ENCODE data around the gene C14orf119.
"Not testable (repeated sequence)": the region's sequence is repeated elsewhere in the genome, so short reads cannot be mapped to it uniquely, and the experiment has no call there.

Gene C14orf119

DNA sequence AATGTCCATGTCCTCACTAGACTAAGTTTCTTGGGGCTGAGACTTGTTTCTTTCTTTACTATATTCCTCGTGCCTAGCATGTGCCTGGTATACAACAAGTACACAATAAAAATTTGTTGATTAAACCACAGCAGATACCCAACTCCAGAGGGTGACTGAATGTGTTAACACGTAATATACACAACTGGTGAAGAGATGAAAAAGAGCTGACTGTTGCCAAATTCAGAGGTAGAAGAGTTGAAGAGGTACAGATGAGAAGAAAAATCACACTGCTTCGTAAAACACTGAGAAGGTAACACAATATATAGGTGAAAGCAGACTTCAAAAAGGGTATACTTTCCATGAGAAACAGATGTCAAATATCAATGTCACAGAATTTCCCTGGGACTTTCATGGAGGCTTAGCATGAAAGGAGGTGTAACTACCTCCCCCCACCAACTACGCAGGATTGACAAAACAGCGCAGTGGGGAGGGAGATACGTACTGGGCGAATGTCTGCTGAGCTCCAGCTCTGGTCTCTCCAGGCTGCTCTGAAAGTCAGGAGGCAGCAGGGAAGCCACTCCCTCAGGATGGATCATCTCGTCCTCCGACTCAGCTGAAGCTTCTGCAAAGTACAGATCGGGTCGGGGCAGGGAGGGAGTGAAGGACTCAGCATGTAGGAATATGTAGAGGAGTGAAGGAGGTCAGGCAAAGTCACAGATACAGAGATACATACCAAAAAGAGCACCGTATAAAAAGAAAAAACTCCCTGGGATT lies 5.6 kb upstream of the C14orf119 start:
- DNase-seq (ENCODE audit: low read depth in 2 of 2) = no peak

DNA sequence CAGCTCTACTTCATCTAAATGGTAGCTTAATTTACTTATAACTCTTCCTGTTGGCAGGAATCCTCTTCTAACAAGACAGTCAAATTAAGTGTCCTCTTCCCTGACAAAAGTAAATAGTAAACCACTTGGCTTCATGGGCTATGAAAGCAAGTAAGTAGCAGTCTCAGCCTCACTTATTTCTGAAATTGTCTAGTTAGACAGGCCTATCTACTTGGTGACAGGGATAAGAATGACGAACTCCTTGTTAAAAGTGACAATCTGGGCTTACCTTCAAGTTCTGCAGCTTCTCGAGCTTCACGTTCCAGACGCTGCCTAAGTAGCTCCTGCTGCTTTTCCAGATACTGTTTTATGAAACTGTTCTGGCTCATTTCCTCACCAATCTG lies 5.1 kb upstream of the C14orf119 start:
- DNase-seq (ENCODE audit: low read depth in 2 of 2) = no peak

DNA sequence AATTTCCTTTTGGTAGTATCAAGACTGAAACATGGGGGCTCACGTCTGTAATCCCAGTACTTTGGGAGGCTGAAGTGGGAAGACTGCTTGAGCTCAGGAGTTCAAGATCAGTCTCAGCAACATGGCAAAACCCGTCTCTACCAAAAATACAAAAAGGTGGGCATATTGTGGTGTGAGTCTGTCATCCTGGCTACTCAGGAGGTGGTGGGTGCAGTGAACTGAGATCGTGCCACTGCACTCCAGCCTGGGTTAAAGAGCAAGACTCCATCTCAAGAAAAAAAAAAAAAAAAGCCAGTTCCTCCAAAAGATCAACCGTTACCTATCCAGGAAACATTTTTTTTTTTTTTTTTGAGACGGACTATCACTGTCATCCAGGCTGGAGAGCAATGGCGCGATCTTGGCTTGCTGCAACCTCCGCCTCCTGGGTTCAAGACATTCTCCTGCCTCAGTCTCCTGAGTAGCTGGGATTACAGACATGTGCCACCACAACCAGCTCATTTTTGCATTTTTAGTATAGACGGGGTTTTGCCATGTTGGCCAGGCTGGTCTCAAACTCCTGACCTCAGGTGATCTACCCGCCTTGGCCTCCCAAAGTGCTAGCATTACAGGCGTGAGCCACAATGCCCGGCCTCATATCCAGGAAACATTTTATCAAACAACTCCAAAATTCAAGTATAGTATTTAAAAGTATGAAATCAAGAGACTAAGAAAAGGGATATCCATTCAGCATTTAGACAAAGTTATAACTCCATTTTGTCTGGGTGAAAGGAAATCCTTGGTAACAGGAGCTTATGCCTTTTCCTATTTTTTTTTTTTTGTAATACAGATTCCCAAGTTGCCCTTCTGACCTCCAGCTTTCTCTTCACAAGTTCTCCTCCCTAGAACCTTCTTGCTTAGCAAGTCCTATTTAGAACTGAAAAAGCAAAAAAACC lies 3.7 kb upstream of the C14orf119 start:
- no peak for DNase-seq (ENCODE audit: low read depth in 2 of 2)

DNA sequence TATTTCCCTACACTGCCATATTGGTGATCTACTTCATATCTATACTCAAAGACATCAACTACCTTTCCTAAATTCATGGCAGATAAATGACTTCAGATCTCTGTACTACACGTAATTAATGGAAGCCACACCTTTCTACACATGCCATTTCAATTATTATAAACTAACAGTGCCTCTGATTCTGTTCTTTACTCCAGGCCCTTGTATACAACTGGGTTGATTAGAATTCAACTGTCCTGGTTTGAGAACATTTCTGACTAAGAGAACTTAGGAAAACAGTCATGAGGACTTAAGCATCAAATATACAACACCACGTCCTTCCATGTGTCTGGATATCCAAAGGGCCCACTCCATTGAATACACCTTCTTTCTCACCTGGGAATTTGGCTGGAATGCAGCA lies 2.2 kb upstream of the C14orf119 start:
- no peak for DNase-seq (ENCODE audit: low read depth in 2 of 2)

DNA sequence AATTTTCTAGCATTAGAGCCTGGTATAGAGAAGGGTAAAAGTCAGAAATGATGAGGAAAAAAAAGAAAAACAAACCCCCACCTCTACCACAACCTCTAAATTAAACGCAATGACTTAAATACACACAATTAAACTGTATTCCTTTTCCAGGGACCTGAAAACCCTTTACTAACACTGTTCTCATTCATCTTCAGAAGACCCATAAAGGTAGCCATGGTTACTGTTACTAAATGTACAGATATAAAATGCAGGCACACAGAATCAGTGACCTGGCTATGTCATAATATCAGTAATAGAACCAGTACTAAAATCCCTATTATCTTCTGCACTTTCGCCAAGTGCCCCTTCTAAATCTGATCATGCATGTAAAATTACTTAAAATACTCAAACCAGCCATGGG lies 1.8 kb upstream of the C14orf119 start:
- no peak for DNase-seq (ENCODE audit: low read depth in 2 of 2)

DNA sequence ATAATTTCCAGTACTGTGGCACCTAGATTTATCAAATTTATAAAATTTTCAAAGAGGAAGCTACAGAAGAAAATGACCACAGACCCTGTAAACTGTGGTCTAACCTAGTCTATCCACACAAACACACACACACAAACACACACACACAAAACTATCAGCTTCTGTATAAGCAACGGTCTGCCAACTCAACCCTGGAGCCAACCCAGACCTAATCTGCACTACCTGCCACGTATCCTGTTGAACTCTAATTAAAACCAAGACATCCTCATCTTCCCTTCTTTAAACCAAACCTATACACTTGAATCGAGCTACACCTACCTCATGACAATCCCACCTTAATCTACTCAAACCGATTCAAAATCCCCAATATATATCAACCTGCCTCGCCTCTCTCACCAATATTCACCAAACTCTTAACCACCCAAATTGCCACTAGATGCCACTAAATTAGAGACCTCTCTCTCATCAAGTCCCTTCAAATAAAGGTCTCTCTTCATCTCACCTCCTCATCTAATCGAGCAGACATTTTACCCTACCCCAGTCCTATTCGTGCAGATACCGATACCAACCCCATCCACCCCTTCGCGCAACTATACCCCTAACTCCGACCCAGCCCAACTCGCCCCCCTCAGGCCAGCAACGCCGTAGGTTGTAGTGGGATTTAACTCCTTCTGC lies 1.2 kb upstream of the C14orf119 start:
- DNase-seq (ENCODE audit: low read depth in 2 of 2) = no peak

DNA sequence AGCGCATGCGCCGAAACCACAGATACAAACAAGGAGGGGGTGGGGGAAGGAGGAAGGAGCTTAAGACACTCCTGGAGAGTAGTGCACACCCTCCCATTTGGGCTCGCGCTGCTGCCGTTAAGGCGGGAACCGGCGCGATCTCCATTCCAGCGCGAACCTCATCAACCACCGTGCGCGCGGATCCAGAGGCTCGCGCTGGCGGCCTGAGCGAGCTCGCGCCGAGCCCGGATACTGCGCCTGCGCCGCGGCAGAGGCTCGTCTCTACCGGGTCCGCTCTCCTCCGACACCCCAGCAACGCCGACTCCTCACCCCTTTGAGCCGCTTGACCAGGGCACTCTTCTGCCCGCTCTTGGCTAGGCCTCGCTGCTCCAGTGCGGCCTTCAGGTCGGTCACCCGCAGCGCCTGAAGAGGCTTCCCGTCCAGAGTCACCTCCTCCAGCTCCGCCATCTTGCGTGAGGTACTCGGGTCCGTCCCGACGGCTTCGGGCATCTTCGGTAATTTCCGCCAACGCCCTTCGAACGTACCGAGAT lies 574 bp upstream of the C14orf119 start, which contains the start of gene ACIN1:
Gene ACIN1 (minus strand): TSS at position 471 of the 530 bp plus-strand sequence. CDS start 24 bp downstream, at position 447.
- DNase-seq (ENCODE audit: low read depth in 2 of 2) = peak; percentile 39 to 41

DNA sequence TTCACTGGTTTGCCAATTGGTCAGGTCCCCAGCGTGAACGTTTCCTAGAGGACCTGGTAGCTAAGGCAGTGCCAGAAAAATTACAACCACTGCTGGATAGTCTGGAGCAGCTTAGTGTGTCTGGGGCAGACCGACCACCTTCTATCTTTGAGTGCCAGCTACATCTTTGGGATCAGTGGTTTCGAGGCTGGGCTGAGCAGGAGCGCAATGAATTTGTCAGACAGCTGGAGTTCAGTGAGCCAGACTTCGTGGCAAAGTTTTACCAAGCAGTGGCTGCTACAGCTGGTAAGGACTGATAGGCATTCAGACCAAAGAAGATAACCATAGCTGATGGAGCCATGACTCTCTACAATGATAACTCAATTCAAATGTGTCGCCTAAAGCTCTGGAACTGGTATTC lies 2.5 kb downstream of the C14orf119 start:
- no peak for DNase-seq (ENCODE audit: low read depth in 2 of 2)

DNA sequence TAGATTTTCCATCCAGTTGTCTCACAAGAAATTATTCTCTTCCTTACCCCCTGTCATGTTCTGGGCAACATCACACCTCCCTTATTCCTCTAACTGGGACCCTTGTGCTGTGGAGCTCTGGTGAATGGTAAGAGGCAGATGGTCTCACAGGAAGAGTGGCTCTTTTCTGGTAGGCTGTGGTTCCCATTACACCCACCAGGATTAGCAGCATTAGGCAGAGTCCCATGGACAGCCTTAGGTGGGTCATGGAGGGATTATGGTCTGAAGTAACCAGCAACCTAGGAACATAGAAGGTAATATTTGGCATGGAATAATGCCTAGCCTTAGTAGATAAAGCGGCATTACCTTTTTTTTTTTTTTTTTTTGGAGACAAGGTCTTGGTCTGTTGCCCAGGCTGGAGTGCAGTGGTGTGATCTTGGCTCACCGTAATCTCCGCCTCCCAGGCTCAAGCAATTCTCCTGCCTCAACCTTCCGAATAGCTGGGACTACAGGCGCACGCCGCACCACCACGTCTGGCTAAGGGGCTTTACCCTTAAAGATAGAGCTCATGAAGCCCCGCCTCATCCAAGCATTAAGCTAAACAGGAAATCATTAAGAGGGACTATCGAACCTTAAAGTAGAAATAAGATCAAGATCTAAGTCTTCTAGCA lies 4.0 kb downstream of the C14orf119 start:
- no peak for DNase-seq (ENCODE audit: low read depth in 2 of 2)

DNA sequence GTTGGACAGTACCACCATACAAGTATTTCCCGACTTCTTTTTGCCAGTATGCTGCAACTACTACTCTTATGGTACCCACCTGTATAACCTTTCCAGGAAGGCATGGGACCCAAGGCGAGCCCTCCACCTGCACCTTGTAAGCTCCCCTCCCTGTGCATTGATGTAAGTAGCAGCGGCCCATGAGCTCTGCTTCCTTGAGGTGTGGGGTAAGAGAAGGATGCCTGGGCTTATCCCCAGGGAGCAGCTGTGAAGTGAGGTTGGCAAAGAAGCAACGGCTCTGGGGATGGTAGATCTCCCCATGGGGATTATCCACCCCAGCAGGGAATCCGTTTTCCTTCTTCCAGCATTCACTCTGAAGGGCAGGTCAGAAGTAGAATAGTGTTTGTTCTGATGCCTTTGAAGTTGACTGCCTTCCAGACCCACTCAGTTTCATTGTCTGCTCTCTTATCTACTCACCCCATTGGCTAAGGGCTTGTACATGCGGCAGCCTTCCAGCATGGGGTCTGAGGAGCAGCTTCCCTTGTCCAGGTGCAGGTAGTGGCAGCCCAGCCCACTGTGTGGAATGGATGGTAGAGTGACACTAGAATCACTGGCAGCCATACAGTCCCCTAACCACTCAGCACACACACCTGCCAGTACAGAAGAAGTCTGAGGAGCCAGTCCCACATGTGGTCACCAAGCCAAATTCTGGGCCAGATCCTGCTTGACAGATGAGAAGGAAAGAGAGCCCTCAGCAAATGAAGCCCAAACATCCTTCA lies 6.1 kb downstream of the C14orf119 start:
- no peak for DNase-seq (ENCODE audit: low read depth in 2 of 2)

DNA sequence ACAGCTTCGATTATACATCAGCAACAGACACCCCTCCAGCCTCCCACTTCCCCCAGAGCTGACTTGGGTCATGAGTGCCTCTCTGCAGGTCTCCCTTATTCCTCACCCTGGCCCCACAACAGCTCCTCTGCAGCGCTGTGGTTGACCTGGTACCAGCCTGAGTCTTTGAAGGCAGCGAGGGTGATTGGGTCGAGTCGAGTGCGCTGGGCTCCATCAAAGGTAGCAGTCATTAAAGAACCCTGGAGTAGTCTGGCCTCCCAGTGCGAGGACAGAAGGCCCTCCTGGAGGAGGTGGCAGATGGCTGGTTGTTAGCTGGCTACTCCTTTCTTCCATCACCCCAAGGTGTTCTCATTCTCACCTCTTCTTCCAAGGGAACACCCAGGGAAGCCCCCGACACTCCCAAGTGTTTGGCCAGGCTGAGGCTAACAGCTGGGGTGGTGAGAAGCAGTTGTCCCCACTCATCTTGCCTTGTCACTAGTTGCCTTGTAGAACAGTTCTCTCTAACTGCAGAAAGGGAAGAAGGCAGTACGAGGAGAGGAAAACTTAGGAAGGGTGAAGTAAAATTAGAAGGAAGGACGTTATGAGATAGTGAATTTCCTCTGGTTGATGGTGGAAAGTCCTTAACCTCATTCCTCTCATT lies 6.8 kb downstream of the C14orf119 start:
- DNase-seq (ENCODE audit: low read depth in 2 of 2) = no peak

DNA sequence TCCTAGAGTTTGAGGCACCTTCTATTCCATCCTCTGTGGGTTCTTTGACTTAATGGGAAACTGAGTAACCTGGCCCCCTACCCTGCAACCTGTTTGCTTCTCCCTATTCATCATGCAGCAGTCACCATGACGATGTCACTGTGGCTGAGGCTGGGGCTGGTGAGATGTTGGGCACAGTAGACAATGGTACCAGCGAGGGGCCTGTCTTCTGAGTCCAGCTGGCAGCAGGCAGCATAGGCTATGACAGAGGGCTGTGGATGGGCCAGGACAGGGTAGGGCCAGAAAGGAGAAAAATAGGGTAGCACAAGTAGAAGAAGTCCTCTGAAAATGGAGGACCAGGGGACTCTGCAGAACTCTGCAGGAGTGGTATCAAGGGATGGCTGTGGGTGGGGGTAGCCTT lies 7.5 kb downstream of the C14orf119 start:
- no peak for DNase-seq (ENCODE audit: low read depth in 2 of 2)

DNA sequence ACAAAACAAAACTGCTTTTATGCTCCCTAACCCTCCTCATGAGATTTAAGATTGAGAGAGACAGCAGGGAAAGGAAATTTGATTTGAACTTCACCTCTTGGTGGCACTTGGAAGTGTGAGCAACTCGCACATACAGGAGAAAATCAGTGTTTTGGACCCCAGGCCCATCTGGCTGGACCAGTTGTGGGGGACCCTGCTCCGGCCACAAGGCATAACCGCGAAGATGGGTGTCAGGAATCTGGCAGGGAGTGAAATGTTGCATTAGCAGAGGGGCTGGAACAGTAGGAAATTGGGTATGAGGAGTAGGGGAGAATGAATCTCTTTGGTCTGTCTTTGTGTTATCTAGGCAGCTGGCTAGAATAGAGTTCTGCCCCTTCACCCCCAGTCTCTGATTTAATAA lies 8.3 kb downstream of the C14orf119 start:
- no peak for DNase-seq (ENCODE audit: low read depth in 2 of 2)

DNA sequence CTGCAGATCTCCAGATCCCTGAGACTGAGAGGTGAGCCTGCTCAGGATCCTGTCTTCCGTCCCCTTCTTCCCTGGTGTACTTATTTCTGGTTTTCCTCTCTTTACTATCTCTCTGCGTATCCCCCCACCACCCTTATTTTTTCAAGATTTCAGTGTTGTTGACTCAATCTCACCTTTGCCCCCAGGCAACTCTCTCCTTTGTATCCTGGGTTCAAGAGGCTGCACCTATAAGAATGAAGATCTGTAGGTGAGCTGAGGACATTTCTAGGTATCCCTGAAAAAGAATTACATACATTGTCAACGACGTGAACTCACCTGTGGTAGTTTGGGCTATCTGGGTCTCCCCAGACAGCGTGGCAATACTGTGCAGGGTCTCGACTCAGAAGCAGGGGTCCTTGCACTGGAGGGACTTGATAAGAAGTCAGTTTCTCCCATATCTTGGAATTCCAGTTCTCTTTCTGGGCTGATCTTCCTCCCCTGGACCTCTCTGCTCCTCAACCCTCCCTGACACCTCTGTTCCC lies 8.8 kb downstream of the C14orf119 start:
- no peak for DNase-seq (ENCODE audit: low read depth in 2 of 2)

DNA sequence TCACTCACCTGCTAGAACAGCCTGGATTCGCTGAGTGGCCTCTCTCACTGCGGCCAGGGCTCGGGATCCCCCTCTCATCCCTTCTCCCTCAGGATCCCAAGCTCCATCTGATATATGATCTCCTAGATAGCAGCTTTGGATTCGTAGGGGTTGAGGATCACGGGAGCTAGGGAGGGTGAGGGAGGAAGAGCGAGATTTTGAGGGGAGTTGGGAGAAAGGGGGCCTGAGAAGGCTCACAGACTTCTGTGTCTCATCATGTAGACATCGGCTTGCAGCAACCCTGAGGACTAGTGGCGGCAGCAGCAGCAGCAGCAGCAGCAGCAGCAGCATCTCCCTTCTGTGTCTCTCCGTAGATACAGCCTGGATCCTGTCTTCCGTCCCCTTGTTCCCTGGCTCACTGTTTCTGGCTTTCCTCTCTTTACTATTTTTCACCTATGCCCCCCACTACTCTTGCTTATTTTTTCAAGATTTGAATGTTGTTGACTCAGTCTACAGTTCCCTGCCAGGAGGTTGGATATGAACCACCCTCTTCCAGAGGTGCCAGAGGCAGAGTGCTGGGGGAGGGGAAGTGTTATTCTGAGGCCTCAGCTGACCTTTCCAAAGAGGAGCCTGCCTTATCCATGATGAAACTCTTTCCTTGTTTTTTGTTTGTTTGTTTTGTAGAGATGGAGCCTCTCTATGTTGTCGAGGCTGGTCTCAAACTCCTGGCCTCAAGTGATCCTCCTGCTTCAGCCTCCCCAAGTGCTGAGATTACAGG lies 9.5 kb downstream of the C14orf119 start, which contains the start of gene CIROP:
Gene CIROP (minus strand): TSS at position 399 of the 757 bp plus-strand sequence. CDS start 69 bp downstream, at position 330.
- DNase-seq (ENCODE audit: low read depth in 2 of 2) = no peak

DNA sequence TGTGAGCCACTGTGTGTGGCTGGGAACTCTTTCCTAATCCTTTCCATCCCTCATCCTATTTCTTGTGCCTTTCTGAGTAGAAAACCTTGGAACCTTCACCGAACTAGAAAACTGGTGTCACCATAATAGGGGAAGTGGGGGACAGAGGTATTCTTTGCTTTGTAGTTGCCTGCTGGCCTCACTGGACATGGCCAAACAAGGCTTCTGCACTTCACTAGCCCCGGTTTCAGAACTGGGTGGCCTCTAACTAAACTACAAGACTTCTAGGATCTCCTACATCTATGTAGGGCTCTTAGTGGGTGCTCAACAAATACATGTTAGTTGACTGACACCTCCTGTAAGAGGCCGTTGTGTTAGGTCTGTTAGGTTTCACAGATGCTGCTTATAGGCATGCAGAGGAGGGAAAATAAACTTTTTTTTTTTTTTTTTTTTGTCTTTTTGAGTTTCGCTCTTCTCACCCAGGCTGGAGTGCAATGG lies 10.1 kb downstream of the C14orf119 start:
- no peak for DNase-seq (ENCODE audit: low read depth in 2 of 2)

DNA sequence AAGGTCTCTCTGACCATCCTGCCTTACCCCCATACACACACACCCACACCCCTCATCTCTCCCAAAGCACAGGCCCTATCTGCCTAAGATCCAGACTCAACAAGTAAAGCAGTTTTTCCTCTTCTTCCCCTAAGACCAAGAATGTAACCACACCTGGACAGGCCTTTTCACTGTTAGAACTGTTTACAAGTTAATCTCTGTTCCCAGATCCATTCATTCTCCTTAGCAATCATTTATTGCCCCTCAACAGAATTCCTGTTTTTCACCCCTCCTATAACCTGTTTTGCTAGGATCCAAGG lies 11.4 kb downstream of the C14orf119 start:
- no peak for DNase-seq (ENCODE audit: low read depth in 2 of 2)

DNA sequence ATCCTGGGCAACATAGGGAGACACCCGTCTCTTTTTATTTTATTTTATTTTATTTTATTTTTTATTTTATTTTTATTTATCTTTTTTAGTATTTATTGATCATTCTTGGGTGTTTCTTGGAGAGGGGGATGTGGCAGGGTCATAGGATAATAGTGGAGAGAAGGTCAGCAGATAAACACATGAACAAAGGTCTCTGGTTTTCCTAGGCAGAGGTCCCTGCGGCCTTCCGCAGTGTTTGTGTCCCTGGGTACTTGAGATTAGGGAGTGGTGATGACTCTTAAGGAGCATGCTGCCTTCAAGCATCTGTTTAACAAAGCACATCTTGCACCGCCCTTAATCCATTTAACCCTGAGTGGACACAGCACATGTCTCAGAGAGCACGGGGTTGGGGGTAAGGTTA lies 12.3 kb downstream of the C14orf119 start:
- DNase-seq (ENCODE audit: low read depth in 2 of 2) = not testable (repeated sequence)

DNA sequence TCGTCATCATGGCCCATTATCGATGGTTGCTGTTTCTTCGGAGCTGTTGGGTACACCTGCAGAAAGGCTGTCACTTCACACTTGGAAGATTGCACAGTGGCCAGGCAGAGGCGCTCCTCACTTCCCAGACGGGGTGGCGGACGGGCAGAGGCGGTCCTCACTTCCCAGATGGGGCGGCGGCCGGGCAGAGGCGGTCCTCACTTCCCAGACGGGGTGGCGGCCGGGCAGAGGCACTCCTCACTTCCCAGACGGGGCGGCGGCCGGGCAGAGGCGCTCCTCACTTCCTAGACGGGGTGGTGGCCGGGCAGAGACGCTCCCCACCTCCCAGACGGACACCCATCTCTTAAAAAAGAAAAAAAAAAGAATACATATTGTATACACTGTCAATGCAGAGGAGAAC lies 12.9 kb downstream of the C14orf119 start:
- DNase-seq (ENCODE audit: low read depth in 2 of 2) = not testable (repeated sequence)
